Measurements from ENCODE around the gene JAK2. TPM values are rescaled to one million over a fixed set of nuclear protein-coding genes. Genes with fewer than 3 reads are reported as not detected.
A peak's percentile ranks its signal among the peaks of the same experiment; 100 is the strongest.
"Not testable (repeated sequence)": the region's sequence is repeated elsewhere in the genome, so short reads cannot be mapped to it uniquely, and the experiment has no call there.

Gene JAK2
- total RNA-seq, 1 experiment from 2014 or later, result 6.5 TPM

DNA sequence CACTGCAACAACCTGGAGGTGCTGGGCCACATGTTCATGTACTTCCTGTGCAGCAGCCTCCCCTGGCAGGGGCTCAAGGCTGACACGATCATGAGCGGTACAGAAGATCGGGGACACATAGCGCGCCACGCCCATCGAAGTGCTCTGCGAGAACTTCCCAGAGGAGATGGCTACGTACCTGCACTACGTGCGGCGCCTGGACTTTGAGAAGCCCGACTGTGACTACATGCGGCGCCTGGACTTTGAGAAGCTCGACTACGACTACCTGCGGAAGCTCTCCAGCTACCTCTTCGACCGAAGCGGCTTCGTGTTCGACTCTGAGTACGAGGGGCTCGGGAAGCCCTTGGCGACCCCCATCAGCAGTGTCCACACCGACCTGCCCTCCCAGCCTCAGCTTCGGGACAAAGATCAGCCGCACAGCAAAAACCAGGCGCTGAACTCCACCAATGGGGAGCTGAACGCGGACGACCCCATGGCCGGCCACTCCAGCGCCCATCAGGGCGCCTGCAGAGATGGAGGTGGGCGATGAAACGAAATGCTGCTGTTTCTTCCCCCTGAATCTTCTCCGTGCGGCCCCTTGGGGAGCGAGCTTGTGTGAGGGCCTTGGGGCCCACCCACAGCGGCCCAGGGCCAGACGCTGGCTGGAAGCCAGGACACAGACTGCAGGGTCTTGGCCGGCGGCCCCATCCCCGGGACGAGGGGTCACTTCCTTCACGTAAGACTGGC lies 56.5 kb downstream of the JAK2 start:
- no peak for DNase-seq (ENCODE audit: low read depth)

DNA sequence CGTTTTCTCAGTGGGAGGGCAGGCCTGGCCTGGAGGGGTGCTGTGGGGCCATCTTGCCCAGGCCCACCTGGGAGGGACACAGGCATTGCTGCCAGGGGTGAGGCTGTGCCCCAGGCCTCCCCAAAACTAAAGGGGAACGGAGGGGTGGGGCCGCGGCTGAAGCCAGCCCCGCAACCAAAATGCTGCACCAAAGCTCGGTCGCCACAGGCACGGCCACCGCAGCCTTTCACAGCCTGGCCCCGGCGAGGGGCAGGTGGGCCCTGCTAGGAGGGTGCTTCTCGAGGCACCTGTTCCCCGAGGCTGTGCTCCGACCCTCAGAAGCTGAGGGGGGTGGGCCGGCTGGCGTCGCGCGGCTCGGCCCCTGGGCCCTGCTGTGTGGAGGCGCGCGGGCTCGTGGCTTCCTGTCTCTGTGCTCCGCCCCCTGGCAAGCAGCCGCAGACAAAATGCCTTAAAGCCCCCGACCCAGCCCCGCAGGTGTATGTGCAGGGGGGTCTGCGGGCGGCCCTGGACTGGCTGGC lies 57.6 kb downstream of the JAK2 start:
- DNase-seq (ENCODE audit: low read depth), result no peak

DNA sequence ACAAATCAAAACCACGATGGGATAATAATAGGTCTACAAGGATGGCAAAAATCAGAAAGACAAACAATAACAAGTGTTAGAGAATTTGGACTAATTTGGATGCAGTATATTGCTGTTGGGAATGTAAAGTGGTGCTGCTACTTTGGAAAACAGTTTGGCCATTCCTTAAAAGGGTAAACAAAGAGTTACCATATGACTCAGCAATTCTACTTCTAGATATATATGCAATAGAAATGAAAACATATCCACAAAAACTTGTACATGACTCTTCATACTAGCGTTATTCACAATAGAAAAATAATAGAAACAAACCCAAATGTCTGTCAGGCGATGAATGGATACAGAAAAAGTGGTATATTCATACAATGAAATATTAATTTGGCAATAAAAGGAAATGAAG lies 58.3 kb downstream of the JAK2 start:
- DNase-seq (ENCODE audit: low read depth), result no peak

DNA sequence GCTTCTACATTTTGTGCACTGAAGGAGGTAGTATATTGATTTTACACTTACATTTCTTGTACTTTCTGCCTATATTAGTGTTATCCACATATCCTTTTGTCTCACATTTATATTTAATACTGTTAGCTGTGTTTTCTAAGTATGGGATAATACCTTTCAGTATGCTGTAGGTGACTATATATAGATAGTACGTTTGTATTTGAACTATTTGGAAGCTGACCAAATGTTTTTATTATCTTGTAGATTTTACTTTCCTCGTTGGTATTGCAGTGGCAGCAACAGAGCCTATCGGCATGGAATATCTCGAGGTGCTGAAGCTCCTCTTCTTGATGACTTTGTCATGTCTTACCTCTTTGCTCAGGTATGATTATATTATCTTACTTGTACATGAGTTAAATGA lies 59.1 kb downstream of the JAK2 start:
- no peak for DNase-seq (ENCODE audit: low read depth)

DNA sequence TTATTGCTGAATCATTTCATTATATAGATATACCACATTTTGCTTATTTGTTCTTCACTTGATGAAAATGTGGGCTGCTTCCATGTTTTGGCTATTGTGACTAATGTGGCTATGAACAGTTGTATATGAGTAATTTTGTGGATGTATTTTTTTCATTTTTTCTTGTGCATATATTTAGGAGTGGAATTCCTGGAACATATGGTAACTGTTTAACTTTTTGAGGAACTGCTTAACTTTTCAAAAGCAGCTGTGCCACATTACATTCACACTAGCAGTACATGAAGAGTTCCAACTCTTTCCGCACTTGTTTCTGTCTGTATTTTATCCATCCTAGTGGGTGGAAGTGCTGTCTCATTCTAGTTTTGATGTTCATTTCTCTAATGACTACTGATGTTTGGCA lies 67.8 kb downstream of the JAK2 start:
- no peak for DNase-seq (ENCODE audit: low read depth)

DNA sequence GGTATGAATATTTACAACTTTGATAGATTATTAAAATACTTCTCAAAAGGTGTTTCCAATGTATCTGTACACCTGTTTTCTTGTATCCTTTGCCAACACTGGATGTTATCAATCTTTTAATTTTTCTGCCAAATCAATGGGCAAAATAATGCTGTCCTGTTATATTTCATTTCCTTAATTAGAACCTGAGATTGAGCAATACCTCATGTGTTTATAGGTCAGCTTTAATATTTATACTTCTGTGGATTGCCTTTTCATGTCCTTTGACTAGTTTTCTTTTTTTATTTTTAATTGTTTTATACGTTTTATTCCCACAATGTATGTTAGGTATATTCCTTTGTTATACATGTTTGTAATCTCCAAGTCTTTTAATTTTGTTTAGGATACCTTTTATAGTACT lies 77.6 kb downstream of the JAK2 start:
- DNase-seq (ENCODE audit: low read depth), result no peak

DNA sequence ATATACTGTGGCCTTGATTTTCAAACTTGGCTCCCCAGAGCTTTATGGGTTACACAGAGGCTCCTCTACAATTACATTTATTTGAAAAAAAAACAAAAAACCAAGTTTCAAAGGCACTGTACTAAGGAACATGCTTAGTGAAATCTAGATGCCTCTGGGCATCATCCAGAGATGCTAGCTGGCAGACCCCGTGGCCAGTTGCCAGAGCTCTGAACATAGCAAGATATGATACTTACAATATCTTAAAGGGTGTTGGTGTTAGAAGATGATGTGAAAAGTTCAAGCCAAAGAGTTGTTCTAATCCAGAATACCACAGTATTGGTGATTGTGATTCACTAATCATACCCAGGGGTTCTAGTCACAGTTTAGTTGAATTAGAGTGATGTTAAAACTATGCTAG lies 87.8 kb downstream of the JAK2 start:
- DNase-seq (ENCODE audit: low read depth), result no peak

DNA sequence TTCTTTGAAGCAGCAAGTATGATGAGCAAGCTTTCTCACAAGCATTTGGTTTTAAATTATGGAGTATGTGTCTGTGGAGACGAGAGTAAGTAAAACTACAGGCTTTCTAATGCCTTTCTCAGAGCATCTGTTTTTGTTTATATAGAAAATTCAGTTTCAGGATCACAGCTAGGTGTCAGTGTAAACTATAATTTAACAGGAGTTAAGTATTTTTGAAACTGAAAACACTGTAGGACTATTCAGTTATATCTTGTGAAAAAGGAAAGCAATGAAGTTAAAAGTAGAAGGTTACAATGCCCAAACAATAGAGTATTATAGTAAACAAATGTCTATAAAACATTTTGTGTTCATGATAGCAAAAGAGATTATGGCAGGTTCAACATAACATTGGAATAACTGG lies 88.6 kb downstream of the JAK2 start:
- no peak for DNase-seq (ENCODE audit: low read depth)

DNA sequence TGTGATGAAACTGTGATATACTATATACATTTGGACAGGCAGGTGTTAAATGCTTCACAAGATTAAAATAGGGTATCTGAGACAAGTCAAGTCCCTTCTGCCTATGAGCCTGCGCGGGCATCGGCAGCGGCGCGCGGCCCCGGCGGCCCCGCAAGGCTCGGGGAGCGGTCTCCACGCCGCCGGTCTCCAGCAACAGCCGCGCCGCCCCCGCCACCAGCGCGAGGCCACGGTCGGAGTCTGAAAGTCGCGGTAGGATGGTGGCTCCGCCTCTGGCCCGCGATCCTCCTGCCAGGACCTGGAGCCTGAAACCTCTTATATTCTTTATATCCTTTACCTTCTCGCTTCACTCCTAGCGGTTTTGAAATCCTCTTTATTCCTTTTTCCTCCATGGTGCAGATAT lies 100.9 kb downstream of the JAK2 start:
- no peak for DNase-seq (ENCODE audit: low read depth)

DNA sequence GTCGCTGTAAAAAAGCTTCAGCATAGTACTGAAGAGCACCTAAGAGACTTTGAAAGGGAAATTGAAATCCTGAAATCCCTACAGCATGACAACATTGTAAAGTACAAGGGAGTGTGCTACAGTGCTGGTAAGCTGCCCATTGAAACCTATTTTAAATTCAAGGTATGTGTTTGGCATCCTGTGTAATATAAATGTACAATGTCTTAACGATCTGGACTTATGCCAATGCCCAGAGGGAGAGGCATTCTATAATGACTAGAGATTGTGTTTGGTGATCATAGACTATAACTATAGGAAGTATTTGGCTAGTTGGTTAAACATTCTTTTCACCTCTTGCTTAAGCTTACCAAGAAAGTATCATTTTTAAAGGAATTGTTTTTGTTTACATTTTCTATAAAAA lies 104.7 kb downstream of the JAK2 start:
- DNase-seq (ENCODE audit: low read depth), result peak; percentile 8

DNA sequence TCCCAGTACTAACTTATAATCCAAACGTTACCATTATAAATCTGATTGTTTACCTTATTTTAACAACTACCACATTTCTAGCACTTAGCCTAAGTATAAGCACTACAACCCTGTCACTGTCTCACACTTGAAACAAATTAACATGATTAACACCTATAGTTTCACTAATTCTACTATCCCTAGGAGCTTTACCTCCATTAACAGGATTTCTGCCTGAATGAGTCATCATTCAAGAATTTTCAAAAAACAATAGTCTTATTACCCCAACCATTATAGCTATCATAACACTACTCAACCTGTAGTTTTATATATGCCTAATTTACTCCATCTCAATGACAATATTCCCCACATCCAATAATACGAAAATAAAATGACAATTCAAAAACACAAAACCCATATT lies 110.7 kb downstream of the JAK2 start:
- DNase-seq (ENCODE audit: low read depth), result peak; percentile 7

DNA sequence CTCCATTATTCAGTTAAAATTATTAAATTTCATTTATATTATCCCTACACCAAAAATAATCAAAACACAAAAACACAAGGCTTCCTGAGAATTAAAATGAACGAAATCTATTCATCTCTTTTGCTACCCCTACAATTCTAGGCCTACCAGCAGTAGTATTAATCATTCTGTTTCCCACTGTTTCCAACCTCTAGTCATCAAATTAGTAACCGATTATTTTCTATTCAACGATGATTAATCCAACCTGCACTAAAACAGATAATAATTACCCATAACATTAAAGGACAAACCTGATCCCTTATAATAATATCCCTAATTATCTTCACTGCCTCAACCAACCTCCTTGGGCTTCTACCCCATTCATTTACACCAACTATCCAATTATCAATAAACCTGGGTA lies 114.4 kb downstream of the JAK2 start:
- no peak for DNase-seq (ENCODE audit: low read depth)

DNA sequence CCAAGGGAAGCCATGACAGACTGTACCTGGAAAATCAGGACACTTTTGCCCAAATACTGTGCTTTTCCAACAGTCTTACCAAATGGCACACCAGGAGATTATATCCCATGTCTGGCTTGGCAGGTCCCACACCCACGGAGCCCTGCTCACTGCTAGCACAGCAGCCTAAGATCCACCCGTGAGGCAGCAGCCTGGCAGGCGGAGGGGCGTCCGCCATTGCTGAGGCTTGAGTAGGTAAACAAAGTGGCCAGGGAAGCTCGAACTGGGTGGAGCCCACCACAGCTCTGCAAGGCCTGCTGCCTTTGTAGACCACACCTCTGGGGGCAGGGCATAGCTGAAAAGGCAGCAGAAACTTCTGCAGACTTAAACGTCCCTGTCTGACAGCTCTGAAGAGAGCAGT lies 116.1 kb downstream of the JAK2 start:
- not testable (repeated sequence) for DNase-seq (ENCODE audit: low read depth)

DNA sequence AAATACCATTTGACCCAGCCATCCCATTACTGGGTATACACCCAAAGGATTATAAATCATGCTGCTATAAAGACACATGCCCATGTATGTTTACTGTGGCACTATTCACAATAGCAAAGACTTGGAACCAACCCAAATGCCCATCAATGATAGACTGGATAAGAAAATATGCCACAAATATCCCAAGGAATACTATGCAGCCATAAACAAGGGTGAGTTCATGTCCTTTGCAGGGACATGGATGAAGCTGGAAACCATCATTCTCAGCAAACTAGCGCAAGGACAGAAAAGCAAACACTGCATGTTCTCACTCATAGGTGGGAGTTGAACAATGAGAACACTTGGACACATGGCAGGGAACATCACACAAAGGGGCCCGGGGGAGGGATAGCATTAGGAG lies 121.4 kb downstream of the JAK2 start:
- not testable (repeated sequence) for DNase-seq (ENCODE audit: low read depth)

DNA sequence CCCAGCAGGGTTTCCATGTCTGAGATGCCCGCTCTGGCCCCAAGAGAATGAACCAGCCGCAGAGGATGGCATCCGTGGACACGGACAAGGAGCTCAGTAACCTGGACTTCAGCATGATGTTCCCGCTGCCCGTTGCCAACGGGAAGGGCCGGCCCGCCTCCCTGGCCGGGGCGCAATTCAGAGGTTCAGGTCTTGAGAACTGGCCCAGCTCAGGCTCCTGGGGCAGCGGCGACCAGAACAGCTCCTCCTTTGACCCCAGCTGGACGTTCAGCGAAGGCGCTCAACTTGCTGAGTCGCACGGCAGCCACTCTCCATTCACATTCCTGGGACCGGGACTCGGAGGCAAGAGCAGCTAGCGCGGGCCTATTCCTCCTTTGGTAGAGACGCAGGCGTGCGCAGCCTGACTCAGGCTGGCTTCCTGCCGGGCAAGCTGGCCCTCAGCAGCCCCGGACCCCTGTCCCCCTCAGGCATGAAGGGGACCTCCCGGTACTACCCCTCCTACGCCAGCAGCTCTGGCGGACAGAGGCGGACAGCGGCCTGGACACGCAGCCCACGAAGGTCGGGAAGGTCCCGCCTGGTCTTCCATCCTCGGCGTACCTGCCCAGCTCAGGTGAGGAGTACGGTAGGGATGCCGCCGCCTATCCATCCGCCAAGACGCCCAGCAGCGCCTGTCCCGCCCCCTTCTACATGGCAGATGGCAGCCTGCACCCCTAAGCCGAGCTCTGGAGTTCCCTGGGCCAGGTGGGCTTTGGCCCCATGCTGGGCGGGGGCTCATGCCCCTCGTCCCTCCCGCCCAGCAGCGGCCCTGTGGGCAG lies 126.0 kb downstream of the JAK2 start:
- no peak for DNase-seq (ENCODE audit: low read depth)

DNA sequence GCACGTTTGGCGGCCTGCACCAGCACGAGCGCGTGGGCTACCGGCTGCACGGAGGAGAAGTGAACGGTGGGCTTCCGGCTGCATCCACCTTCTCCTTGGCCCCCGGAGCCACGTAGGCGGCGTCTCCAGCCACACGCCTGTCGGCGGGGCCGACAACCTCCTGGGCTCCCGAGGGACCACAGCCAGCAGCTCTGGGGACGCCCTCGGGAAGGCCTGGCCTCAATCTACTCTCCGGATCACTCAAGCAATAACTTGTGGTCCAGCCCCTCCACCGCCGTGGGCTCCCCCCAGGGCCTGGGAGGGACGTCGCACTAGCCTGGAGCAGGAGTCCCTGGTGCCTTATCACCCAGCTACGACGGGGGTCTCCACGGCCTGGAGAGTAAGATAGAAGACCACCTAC lies 126.6 kb downstream of the JAK2 start:
- DNase-seq (ENCODE audit: low read depth), result no peak

DNA sequence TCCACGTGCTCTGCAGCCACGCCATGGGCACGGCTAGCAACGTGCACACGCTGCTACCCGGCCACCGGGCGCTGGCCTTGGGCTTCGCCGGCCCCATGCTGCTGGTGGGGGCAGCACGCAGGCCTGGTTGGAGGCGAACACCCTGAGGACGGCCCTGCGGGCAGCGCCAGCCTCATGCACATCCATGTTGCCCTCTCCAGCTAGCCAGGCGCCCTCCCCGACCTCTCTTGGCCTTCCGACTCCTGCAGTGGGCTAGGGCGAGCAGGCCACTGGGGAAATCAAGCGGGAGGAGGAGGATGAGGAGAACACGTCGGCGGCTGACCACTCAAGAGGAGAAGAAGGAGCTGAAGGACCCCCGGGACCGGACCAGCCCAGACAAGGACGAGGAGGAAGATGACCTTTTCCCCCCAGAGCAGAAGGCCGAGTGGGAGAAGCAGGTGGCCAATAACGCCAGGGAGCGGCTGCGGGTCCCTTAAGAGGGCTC lies 127.1 kb downstream of the JAK2 start:
- no peak for DNase-seq (ENCODE audit: low read depth)

DNA sequence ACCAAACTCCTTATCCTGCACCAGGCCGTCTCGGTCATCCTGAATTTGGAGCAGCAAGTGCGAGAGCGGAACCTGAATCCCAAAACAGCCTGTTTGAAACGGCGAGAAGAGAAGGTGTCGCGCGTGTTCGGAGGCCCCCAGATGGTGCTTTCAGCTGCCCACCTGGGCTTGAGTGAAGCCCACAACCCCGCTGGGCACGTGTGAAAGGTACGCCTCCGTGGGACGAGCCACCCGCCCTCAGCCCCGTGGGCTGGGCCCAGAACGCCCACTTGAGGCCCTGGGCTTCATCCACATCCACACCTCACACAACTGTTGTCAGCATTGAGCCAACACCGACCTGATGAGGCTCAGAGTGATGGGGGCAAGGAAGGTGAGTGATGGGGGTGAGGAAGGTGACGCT lies 127.6 kb downstream of the JAK2 start:
- no peak for DNase-seq (ENCODE audit: low read depth)

DNA sequence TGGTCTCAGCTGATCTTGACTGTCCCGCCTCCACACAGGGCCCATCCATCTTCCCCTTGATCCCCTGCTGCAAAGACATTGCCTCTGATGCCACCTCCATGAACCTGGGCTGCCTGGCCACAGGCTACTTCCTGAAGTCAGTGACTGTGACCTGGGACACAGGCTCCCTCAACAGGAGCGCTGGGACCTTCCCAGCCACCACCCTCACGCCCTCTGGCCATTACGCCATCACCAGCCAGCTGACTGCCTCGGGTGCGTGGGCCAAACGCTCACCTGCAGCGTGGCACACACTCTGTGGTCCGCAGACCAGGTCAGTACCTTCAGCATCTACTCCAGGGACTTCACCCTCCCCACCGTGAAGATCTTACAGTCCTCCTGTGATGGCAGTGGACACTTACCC lies 128.5 kb downstream of the JAK2 start:
- DNase-seq (ENCODE audit: low read depth), result no peak

DNA sequence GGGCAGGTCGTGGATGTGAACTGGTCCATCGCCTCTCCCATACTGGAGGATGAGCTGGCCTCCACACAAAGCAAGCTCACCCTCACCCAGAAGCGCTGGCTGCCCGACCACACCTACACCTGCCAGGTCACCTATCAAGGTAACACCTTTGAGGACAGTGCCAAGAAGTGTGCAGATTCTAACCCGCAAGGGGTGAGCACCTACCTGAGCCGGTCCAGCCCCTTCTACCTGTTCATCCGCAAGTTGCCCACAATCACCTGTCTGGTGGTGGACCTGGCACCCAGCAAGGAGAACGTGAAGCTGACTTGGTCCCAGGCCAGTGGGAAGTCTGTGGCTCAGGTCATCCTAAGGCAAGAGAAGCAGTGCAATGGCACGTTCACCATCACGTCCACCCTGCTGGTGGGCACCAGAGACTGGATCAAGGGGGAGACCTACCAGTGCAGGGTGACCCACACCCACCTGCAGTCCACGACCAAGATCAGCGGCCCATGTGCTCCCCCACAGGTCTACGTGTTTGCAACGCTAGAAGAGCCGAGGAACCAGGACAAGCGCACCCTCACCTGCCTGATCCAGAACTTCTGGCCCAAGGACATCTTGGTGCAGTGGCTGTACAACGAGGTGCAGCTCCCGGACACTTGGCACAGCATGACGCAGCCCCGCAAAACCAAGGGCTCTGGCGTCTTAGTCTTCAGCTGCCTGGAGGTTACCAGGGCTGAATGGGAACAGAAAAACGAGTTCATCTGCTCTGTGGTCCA lies 129.1 kb downstream of the JAK2 start:
- no peak for DNase-seq (ENCODE audit: low read depth)

DNA sequence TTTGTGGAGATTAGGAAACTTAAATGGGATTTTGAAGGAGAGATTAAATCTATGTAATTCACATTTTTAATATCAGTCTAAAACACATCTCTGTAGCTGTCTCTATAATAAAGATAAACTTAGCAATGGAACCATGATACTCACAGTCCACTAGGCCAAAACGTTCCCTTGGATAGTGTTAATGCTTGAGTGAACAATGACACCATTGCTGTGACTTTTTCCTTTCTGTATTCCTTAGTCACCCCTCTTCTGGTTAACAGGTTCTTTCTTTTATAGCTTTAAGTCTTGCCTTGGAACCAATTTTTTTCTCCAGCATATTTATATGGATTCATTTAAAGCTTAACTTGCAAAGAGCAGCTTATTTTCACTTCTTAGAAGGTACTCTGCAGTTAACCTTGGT lies 137.0 kb downstream of the JAK2 start:
- DNase-seq (ENCODE audit: low read depth), result peak; percentile 14

DNA sequence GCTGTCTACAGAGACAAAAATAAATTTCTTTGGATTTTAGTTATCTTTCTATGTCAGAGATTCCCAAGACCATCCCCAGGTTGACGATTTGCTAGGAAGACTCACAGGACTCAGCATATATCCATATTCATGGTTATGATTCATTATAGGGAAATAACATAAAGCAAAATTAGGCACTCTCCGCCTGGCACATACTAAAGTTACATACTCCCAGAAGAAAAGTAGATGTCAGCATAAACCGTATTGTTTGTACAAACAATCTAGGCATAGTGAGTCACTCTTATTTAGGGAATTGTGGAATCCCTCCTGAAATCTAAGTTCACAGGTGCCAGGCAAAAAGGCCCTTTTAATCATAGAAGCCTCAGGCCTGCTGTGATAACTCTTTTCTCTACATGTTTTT lies 137.4 kb downstream of the JAK2 start:
- DNase-seq (ENCODE audit: low read depth), result no peak

All from M059J (cell line).